Lower lobe of right lung (tissue), 2 donors: ENCODE results near the gene SARS1. TPM values are rescaled to one million over a fixed set of nuclear protein-coding genes. Genes with fewer than 3 reads are reported as not detected.

Source experiments
- ATAC-seq, 2 donors: fragments of 200-7000 bp; cut with Tn5 transposase; one replicate each; pipeline ENCODE4 v1.9.1; 2020 to 2022; ENCODE audit warnings: mild to moderate bottlenecking in 2 of 2, moderate library complexity in 2 of 2
- DNase-seq: peaks from one replicate; pipeline ENCODE4 v3.0.0-alpha.2; 2020
- H3K27ac ChIP-seq: fragments of 200-600 bp; one replicate; pipeline ENCODE4 v1.8.0; 2022
- H3K27me3 ChIP-seq: fragments of 200-600 bp; one replicate; pipeline ENCODE4 v1.8.0; 2022; ENCODE audit warnings: low read depth
- H3K36me3 ChIP-seq: fragments of 200-600 bp; one replicate; pipeline ENCODE4 v1.8.0; 2022; ENCODE audit warnings: mild to moderate bottlenecking
- H3K4me1 ChIP-seq: fragments of 200-600 bp; one replicate; pipeline ENCODE4 v1.8.0; 2022
- H3K4me3 ChIP-seq: fragments of 200-600 bp; one replicate; pipeline ENCODE4 v1.8.0; 2022; ENCODE audit warnings: mild to moderate bottlenecking
- H3K9me3 ChIP-seq: fragments of 200-600 bp; one replicate; pipeline ENCODE4 v1.8.0; 2022
- CTCF ChIP-seq: fragments of 200-600 bp; IDR thresholded peaks from one replicate; pipeline ENCODE4 v1.8.0; 2022; ENCODE audit warnings: antibody characterized with exemption, mild to moderate bottlenecking
- intact Hi-C: fragments of 100-400 bp; cut with DNase I; formaldehyde crosslinking; loops from one replicate; pipeline ENCODE4 v1.11.0; 2022
- total RNA-seq: library from RNA; stranded (reverse); fragmentation: NEBNext Ultra II Directional; extraction: Animal tissue kit (Norgen Biotek cat#: 25700); gene quantifications from one replicate; pipeline ENCODE4 v1.2.1, GENCODE V29; 2021
- donor health status: DM: no; HTN: yes; CAD: no; lungs with severe emphysema.

Gene SARS1
- total RNA-seq, 1 donor from 2014 or later, result 188 TPM

GRCh38 chr1:109255097-109255651, 41.5 kb downstream of the SARS1 start:
- intact Hi-C loops, result no loop called here
- no peak overlapping the region for H3K27ac ChIP-seq
- no peaks in the 10 kb centered on the region for H3K36me3 ChIP-seq
- H3K4me3 ChIP-seq, result no peak overlapping the region
- DNase-seq (no peak), ATAC-seq (no peak)
- H3K9me3 ChIP-seq, result no peaks in the 10 kb centered on the region
- H3K27me3 ChIP-seq, result no peaks in the 10 kb centered on the region
- no peak for TF ChIP-seq CTCF
- H3K4me1 ChIP-seq, result peaks cover 21% of the 10 kb centered on the region

- H3K9me3 ChIP-seq, result no peaks in the 10 kb centered on the region
- H3K36me3 ChIP-seq, result no peaks in the 10 kb centered on the region
- peaks cover 20% of the 10 kb centered on the region for H3K4me1 ChIP-seq
- H3K27me3 ChIP-seq, result no peaks in the 10 kb centered on the region
- ATAC-seq (no peak), DNase-seq (no peak)
- no peak for TF ChIP-seq CTCF
- H3K27ac ChIP-seq, result no peak overlapping the region
- H3K4me3 ChIP-seq, result no peak overlapping the region
- intact Hi-C loops, result no loop called here
Measured at GRCh38 chr1:109255678-109256077, 42.0 kb downstream of the SARS1 start.

DNA sequence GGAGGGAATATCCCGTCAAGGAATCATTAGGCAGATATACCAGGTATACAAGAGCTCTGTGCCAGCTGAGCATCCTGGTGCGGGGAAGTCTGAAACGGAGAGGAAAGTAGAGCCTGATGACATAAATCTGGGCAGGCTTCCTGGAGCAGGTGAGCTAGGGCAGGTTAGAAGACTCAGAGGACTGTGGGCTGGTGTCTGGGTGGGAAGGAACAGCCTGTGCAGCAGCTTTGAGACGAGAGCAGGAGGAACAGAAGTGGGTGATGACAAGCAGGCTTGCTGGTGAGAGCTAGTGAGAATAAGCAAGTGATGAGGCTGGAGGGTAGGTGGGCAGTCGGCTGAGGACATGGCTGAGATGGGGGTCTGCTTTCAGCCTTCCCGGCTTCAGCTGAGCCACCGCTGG, 42.4 kb downstream of the SARS1 start:
- ATAC-seq (no peak), DNase-seq (no peak)
- Histone ChIP-seq H3K27me3 (no peaks in the 10 kb centered on the region), H3K4me1 (peaks cover 20% of the 10 kb centered on the region), H3K4me3 (no peak overlapping the region), H3K9me3 (no peaks in the 10 kb centered on the region), H3K36me3 (no peaks in the 10 kb centered on the region), H3K27ac (no peak overlapping the region)
- TF ChIP-seq CTCF, result no peak
- intact Hi-C loops, result no loop called here

GRCh38 chr1:109256971-109257681, 43.4 kb downstream of the SARS1 start:
- intact Hi-C loops, result no loop called here
- Histone ChIP-seq H3K27ac (no peak overlapping the region), H3K36me3 (no peaks in the 10 kb centered on the region), H3K4me3 (no peak overlapping the region), H3K27me3 (no peaks in the 10 kb centered on the region), H3K4me1 (peaks cover 20% of the 10 kb centered on the region), H3K9me3 (no peaks in the 10 kb centered on the region)
- TF ChIP-seq CTCF, result no peak
- DNase-seq (no peak), ATAC-seq (no peak)

GRCh38 chr1:109257682-109258421, 44.1 kb downstream of the SARS1 start:
- H3K36me3 ChIP-seq, result no peaks in the 10 kb centered on the region
- no peaks in the 10 kb centered on the region for H3K9me3 ChIP-seq
- peaks cover 20% of the 10 kb centered on the region for H3K4me1 ChIP-seq
- H3K4me3 ChIP-seq, result no peak overlapping the region
- TF ChIP-seq CTCF, result no peak
- H3K27me3 ChIP-seq, result no peaks in the 10 kb centered on the region
- ATAC-seq, result no peak
- H3K27ac ChIP-seq, result no peak overlapping the region
- no peak for DNase-seq
- intact Hi-C loops, result no loop called here
